HepG2 (cell line): ENCODE results near the gene AGO4. TPM values are rescaled to one million over a fixed set of nuclear protein-coding genes. Genes with fewer than 3 reads are reported as not detected.

Source experiments
- CEBPZ ChIP-seq: IDR thresholded peaks from 2 replicates; pipeline ENCODE4 v1.6.1; 2012; ENCODE audit warnings: low read length, improper control_type of control experiment
- FOXP4 ChIP-seq: sonication (generic); formaldehyde crosslinking; IDR thresholded peaks from 2 replicates; pipeline ENCODE4 v1.4.0; 2020; ENCODE audit warnings: missing genetic modification reagents
- GLI4 ChIP-seq: sonication (generic); formaldehyde crosslinking; IDR thresholded peaks from 2 replicates; pipeline ENCODE4 v1.5.1; 2020; ENCODE audit warnings: missing genetic modification reagents, mild to moderate bottlenecking, moderate library complexity, borderline replicate concordance
- MLLT10 ChIP-seq: sonication (generic); formaldehyde crosslinking; IDR thresholded peaks from 2 replicates; pipeline ENCODE4 v1.4.0; 2020; ENCODE audit warnings: missing genetic modification reagents
- NCOA2 ChIP-seq: sonication (generic); formaldehyde crosslinking; IDR thresholded peaks from 2 replicates; pipeline ENCODE4 v1.8.0; 2022; ENCODE audit warnings: inconsistent platforms
- PAF1 ChIP-seq: IDR thresholded peaks from 2 replicates; pipeline ENCODE4 v1.6.1; 2016; ENCODE audit warnings: missing genetic modification reagents, missing compliant biosample characterization
- RARG ChIP-seq: sonication (generic); formaldehyde crosslinking; IDR thresholded peaks from 2 replicates; pipeline ENCODE4 v1.4.0; 2020; ENCODE audit warnings: low read depth, mild to moderate bottlenecking, missing genetic modification reagents
- RBM39 ChIP-seq: fragments of 200-400 bp; formaldehyde crosslinking; IDR thresholded peaks from one replicate; pipeline ENCODE4 v1.6.1; 2018; ENCODE audit warnings: antibody characterized with exemption, mild to moderate bottlenecking, low read depth, low read length; ENCODE audit not compliant: poor library complexity, severe bottlenecking
- SRSF9 ChIP-seq: fragments of 200-400 bp; formaldehyde crosslinking; IDR thresholded peaks from 2 replicates; pipeline ENCODE4 v1.6.1; 2018; ENCODE audit warnings: borderline replicate concordance, mild to moderate bottlenecking, low read depth, low read length; ENCODE audit not compliant: insufficient read depth, poor library complexity, severe bottlenecking
- TFDP1 ChIP-seq: IDR thresholded peaks from 2 replicates; pipeline ENCODE4 v1.6.1; 2016; ENCODE audit warnings: missing compliant biosample characterization, missing genetic modification reagents, borderline replicate concordance
- ZNF317 ChIP-seq: sonication (generic); formaldehyde crosslinking; IDR thresholded peaks from 2 replicates; pipeline ENCODE4 v1.5.0; 2020; ENCODE audit warnings: mild to moderate bottlenecking, missing genetic modification reagents
- ZNF33B ChIP-seq: sonication (generic); formaldehyde crosslinking; IDR thresholded peaks from 2 replicates; pipeline ENCODE4 v1.5.1; 2020; ENCODE audit warnings: mild to moderate bottlenecking, missing genetic modification reagents
- ZNF343 ChIP-seq: sonication (generic); formaldehyde crosslinking; IDR thresholded peaks from 2 replicates; pipeline ENCODE4 v1.4.0; 2020; ENCODE audit warnings: mild to moderate bottlenecking, missing genetic modification reagents
- polyA plus RNA-seq, 8 experiments: library from polyadenylated mRNA; depleted of rRNA in 3 of 8; stranded (reverse) in 7 of 8; unstranded in 1 of 8; fragments of >200 nt; fragmentation: Illumina TruSeq in 4 of 8; extraction: Trizol in 4 of 8; gene quantifications; 2 replicates each; pipeline versions ENCODE4 v1.2.1 to v1.2.3, GENCODE V29; 2011 to 2016; ENCODE audit warnings: low read depth in 4 of 8, missing spikeins in 1 of 8, mixed read lengths in 1 of 8; ENCODE audit not compliant: insufficient read depth in 1 of 8
- total RNA-seq, 5 experiments: library from RNA; depleted of rRNA; stranded (reverse); fragments of >200 nt; fragmentation: Illumina TruSeq; extraction: Trizol; gene quantifications; 2 replicates each; pipeline ENCODE4 v1.2.3, GENCODE V29; 2016; ENCODE audit warnings: low read depth in 1 of 5
- TF ChIP-seq, protein P1 (sequence below): sonication (generic); formaldehyde crosslinking; IDR thresholded peaks from 2 replicates; pipeline ENCODE4 v1.4.0; 2020; ENCODE audit warnings: mild to moderate bottlenecking, missing genetic modification reagents
- TF ChIP-seq, protein P2 (sequence below): sonication (generic); formaldehyde crosslinking; IDR thresholded peaks from 2 replicates; pipeline ENCODE4 v1.5.1; 2020; ENCODE audit warnings: mild to moderate bottlenecking, missing genetic modification reagents, moderate library complexity

AGO4 gene
- total and polyA plus RNA-seq, 2 of the 13 experiments (the other 11 are each of a cell fraction or from before 2014, with no cell fraction given) = 6.0 to 13.8 TPM

DNA sequence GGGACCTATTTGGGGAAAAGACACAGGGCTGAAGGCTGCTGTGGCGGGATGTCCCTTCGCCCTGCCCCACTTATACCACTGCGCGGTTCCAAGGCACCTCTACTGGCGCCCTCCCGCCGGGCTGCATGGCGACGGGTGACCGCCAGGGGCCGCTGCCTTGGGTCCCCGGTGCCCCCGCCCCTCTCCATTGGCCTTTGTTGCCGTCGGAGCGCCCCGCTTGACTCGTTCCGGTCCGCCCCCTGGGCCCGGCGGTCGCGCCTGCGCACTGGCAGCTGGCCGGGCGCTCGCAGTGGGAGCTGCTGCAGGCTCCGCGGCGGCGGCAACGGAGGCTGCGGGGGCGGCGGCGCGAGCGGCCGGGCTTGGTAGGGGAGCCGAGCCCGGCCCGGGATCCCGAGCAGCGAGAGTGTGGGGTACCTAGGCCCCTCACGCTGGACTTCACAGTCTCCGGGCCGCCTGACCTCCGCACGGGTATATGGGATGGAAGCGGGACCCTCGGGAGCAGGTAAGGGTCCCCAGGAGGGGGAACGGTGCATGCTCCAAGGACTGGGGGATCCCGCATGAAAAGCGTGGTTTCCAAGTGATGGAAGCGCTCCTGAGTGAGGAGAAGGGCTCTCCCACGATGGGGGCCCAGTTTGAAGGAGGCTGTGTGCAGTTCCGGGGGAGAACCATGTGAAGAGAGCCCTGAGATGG is 75.3 kb downstream of the AGO4 start, which contains the start of gene AGO1 (continued):
- TF ChIP-seq, protein P1, sequence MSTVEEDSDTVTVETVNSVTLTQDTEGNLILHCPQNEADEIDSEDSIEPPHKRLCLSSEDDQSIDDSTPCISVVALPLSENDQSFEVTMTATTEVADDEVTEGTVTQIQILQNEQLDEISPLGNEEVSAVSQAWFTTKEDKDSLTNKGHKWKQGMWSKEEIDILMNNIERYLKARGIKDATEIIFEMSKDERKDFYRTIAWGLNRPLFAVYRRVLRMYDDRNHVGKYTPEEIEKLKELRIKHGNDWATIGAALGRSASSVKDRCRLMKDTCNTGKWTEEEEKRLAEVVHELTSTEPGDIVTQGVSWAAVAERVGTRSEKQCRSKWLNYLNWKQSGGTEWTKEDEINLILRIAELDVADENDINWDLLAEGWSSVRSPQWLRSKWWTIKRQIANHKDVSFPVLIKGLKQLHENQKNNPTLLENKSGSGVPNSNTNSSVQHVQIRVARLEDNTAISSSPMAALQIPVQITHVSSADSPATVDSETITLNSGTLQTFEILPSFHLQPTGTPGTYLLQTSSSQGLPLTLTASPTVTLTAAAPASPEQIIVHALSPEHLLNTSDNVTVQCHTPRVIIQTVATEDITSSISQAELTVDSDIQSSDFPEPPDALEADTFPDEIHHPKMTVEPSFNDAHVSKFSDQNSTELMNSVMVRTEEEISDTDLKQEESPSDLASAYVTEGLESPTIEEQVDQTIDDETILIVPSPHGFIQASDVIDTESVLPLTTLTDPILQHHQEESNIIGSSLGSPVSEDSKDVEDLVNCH (CRISPR knock-in tag) = no peak
- TF ChIP-seq RARG (CRISPR knock-in tag) (no peak), ZNF343 (no peak), PAF1 (CRISPR knock-in tag) (no peak), RBM39 (no peak), ZNF317 (CRISPR knock-in tag) (no peak), GLI4 (no peak), TFDP1 (CRISPR knock-in tag) (peak; percentile 37; the same call in 1 of the 2 replicates), CEBPZ (no peak), NCOA2 (CRISPR knock-in tag) (no peak), FOXP4 (CRISPR knock-in tag) (no peak), MLLT10 (no peak), ZNF33B (CRISPR knock-in tag) (peak; percentile 34; the same call in 1 of the 2 replicates), SRSF9 (no peak)
- TF ChIP-seq, protein P2, sequence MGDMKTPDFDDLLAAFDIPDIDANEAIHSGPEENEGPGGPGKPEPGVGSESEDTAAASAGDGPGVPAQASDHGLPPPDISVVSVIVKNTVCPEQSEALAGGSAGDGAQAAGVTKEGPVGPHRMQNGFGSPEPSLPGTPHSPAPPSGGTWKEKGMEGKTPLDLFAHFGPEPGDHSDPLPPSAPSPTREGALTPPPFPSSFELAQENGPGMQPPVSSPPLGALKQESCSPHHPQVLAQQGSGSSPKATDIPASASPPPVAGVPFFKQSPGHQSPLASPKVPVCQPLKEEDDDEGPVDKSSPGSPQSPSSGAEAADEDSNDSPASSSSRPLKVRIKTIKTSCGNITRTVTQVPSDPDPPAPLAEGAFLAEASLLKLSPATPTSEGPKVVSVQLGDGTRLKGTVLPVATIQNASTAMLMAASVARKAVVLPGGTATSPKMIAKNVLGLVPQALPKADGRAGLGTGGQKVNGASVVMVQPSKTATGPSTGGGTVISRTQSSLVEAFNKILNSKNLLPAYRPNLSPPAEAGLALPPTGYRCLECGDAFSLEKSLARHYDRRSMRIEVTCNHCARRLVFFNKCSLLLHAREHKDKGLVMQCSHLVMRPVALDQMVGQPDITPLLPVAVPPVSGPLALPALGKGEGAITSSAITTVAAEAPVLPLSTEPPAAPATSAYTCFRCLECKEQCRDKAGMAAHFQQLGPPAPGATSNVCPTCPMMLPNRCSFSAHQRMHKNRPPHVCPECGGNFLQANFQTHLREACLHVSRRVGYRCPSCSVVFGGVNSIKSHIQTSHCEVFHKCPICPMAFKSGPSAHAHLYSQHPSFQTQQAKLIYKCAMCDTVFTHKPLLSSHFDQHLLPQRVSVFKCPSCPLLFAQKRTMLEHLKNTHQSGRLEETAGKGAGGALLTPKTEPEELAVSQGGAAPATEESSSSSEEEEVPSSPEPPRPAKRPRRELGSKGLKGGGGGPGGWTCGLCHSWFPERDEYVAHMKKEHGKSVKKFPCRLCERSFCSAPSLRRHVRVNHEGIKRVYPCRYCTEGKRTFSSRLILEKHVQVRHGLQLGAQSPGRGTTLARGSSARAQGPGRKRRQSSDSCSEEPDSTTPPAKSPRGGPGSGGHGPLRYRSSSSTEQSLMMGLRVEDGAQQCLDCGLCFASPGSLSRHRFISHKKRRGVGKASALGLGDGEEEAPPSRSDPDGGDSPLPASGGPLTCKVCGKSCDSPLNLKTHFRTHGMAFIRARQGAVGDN (CRISPR knock-in tag) = peak; percentile 69
